Mammary epithelial cell (primary cell): ENCODE measurements around the gene ANKRD52.

Experiments used
- EZH2 ChIP-seq: IDR thresholded peaks from 2 replicates; pipeline ENCODE4 v1.6.1; 2012; ENCODE audit warnings: low read length, inconsistent platforms, borderline replicate concordance
- TF ChIP-seq, protein P1 (sequence below), 2 donors: IDR thresholded peaks in 1 of 2; conservative IDR thresholded peaks in 1 of 2; 2 replicates each; pipeline ENCODE4 v1.5.1; 2011 to 2012; ENCODE audit warnings: inconsistent platforms in 2 of 2, low read length in 2 of 2, mild to moderate bottlenecking in 2 of 2, control low read depth in 1 of 2, low read depth in 1 of 2; ENCODE audit not compliant: insufficient read depth in 1 of 2; ENCODE audit errors: extremely low read depth in 1 of 2

DNA sequence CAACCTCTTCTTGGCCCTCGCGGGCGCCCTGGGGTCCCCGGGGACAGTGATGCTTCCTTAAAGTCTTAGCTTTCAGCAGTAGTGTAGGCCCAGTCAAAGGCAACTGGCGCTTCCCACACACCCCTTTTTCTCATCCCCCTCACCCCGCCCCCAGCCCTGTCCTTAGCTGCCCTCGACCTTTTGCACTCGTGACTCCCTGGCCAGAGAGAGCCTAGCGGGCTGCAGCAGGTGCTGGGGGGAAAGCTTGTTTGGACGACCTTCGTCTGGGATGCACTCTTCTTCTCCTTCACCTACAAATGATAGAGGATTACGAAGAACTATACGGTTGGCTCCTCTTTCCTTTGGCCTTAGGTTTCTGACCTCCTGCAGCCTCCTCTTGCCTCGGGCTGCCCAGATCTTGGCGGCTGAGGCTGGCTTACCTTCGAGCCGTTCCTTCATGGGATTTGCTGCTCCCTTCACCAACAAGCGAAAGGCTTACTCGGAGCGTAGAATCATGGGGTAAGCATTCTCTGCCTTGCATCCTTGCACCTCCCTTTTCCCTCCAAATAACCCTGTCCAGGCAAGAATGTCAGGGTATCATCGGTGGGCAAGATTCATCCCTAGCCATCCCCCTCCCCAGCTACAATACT, 9.4 kb upstream of the ANKRD52 start:
- no peak for TF ChIP-seq EZH2
- TF ChIP-seq, protein P1, sequence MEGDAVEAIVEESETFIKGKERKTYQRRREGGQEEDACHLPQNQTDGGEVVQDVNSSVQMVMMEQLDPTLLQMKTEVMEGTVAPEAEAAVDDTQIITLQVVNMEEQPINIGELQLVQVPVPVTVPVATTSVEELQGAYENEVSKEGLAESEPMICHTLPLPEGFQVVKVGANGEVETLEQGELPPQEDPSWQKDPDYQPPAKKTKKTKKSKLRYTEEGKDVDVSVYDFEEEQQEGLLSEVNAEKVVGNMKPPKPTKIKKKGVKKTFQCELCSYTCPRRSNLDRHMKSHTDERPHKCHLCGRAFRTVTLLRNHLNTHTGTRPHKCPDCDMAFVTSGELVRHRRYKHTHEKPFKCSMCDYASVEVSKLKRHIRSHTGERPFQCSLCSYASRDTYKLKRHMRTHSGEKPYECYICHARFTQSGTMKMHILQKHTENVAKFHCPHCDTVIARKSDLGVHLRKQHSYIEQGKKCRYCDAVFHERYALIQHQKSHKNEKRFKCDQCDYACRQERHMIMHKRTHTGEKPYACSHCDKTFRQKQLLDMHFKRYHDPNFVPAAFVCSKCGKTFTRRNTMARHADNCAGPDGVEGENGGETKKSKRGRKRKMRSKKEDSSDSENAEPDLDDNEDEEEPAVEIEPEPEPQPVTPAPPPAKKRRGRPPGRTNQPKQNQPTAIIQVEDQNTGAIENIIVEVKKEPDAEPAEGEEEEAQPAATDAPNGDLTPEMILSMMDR (conservative IDR thresholded peaks at IDR 0.05 in 1 of 2, IDR thresholded peaks at IDR 0.05 in 1 of 2; ENCODE audit: extremely low read depth in 1 of 2, insufficient read depth in 1 of 2, low read depth in 1 of 2, low read length in 2 of 2) = no peak
